ENCODE data around the gene SPATA24.
"Not testable (repeated sequence)": the region's sequence is repeated elsewhere in the genome, so short reads cannot be mapped to it uniquely, and the experiment has no call there.

SPATA24 gene

GRCh38 chr5:139415869-139416268, 12.0 kb upstream of the SPATA24 start:
- DNase-seq = no peak

- DNase-seq = no peak
These were observed 11.5 kb upstream of the SPATA24 start for GRCh38 chr5:139415221-139415861.

GRCh38 chr5:139414581-139415130, 10.8 kb upstream of the SPATA24 start:
- DNase-seq = no peak

GRCh38 chr5:139413963-139414362, 10.1 kb upstream of the SPATA24 start:
- no peak for DNase-seq

GRCh38 chr5:139413153-139413552, 9.3 kb upstream of the SPATA24 start:
- DNase-seq = no peak

- no peak for DNase-seq
These were observed 7.3 kb upstream of the SPATA24 start for GRCh38 chr5:139410993-139411828.

- DNase-seq = no peak
These were observed 6.5 kb upstream of the SPATA24 start for GRCh38 chr5:139410121-139410992.

- DNase-seq = not testable (repeated sequence)
These were observed 5.2 kb upstream of the SPATA24 start for GRCh38 chr5:139409116-139409515.

GRCh38 chr5:139408191-139408590, 4.3 kb upstream of the SPATA24 start:
- DNase-seq = no peak

- DNase-seq = no peak
These were observed 3.6 kb upstream of the SPATA24 start for GRCh38 chr5:139407517-139407916.

GRCh38 chr5:139406963-139407362, 3.1 kb upstream of the SPATA24 start:
- DNase-seq = no peak

GRCh38 chr5:139404484-139404840, 573 bp upstream of the SPATA24 start:
- DNase-seq = no peak

- DNase-seq = no peak
These were observed 487 bp downstream of the SPATA24 start for GRCh38 chr5:139403418-139403786.

GRCh38 chr5:139402561-139403158, 1.2 kb downstream of the SPATA24 start:
- DNase-seq = peak; percentile 27

- no peak for DNase-seq
These were observed 2.3 kb downstream of the SPATA24 start for GRCh38 chr5:139401546-139401945.

GRCh38 chr5:139399501-139400121, 4.3 kb downstream of the SPATA24 start:
- DNase-seq = no peak

GRCh38 chr5:139397921-139398320, 6.0 kb downstream of the SPATA24 start:
- DNase-seq = no peak

- no peak for DNase-seq
These were observed 7.2 kb downstream of the SPATA24 start for GRCh38 chr5:139396691-139397090.

- DNase-seq = no peak
These were observed 7.8 kb downstream of the SPATA24 start for GRCh38 chr5:139395844-139396640.

- DNase-seq = no peak
These were observed 9.0 kb downstream of the SPATA24 start, which contains the start of gene PROB1 for GRCh38 chr5:139394654-139395566. TSS of gene PROB1 (minus strand) at chr5:139395104. CDS start at chr5:139395081, 23 bp downstream.

All from NCI-H2029 treated with DMSO at 0.1 percent for 48 hours (cell line).